ENCODE data around the gene TEKTIP1. TPM values are rescaled to one million over a fixed set of nuclear protein-coding genes. Genes with fewer than 3 reads are reported as not detected.
"Not testable (repeated sequence)": the region's sequence is repeated elsewhere in the genome, so short reads cannot be mapped to it uniquely, and the experiment has no call there.

TEKTIP1 gene
- total RNA-seq, 2 donors from 2014 or later, result 2.1 to 4.0 TPM

- ATAC-seq (replicated peaks); H3K36me3 Mint-ChIP-seq (ENCODE audit: low read depth); H3K4me1 Mint-ChIP-seq; H3K27ac Mint-ChIP-seq; H3K4me3 Mint-ChIP-seq; H3K27me3 Mint-ChIP-seq; H3K9me3 Mint-ChIP-seq: not testable (repeated sequence)
These were observed 45.2 kb downstream of the TEKTIP1 start for GRCh38 chr19:3584036-3584802.

- Mint-ChIP-seq H3K27me3 (no peaks in the 10 kb centered on the region), H3K27ac (no peak within 1 kb of the TSS), H3K4me3 (peak within 1 kb of the TSS; percentile 11), H3K36me3 (ENCODE audit: low read depth) (no peaks in the 10 kb centered on the region), H3K4me1 (no peaks in the 10 kb centered on the region), H3K9me3 (no peaks in the 10 kb centered on the region)
- no peak for ATAC-seq (replicated peaks)
These were observed 46.5 kb downstream of the TEKTIP1 start, which contains the start of gene GIPC3 for GRCh38 chr19:3585301-3586126. Gene GIPC3, plus strand, starts transcription at chr19:3585478. Its CDS starts 120 bp downstream, at chr19:3585598.

GRCh38 chr19:3586127-3586626, 47.2 kb downstream of the TEKTIP1 start:
- H3K4me3 Mint-ChIP-seq, result peak overlapping the region; percentile 11
- H3K9me3 Mint-ChIP-seq, result no peaks in the 10 kb centered on the region
- H3K27ac Mint-ChIP-seq, result no peak overlapping the region
- H3K36me3 Mint-ChIP-seq (ENCODE audit: low read depth), result no peaks in the 10 kb centered on the region
- ATAC-seq (replicated peaks), result no peak
- no peaks in the 10 kb centered on the region for H3K27me3 Mint-ChIP-seq
- no peaks in the 10 kb centered on the region for H3K4me1 Mint-ChIP-seq

GRCh38 chr19:3586707-3587346, 47.9 kb downstream of the TEKTIP1 start:
- no peaks in the 10 kb centered on the region for H3K4me1 Mint-ChIP-seq

GRCh38 chr19:3589439-3589838, 50.5 kb downstream of the TEKTIP1 start:
- Mint-ChIP-seq H3K27me3 (no peaks in the 10 kb centered on the region), H3K36me3 (ENCODE audit: low read depth) (no peaks in the 10 kb centered on the region), H3K4me1 (no peaks in the 10 kb centered on the region), H3K27ac (no peak overlapping the region), H3K4me3 (no peak overlapping the region), H3K9me3 (no peaks in the 10 kb centered on the region)
- ATAC-seq (replicated peaks), result no peak

More at GRCh38 chr19:3586707-3587346, 47.9 kb downstream of the TEKTIP1 start:
- Mint-ChIP-seq H3K27ac (no peak overlapping the region), H3K4me3 (no peak overlapping the region), H3K27me3 (no peaks in the 10 kb centered on the region), H3K36me3 (ENCODE audit: low read depth) (no peaks in the 10 kb centered on the region), H3K9me3 (no peaks in the 10 kb centered on the region)
- ATAC-seq (replicated peaks), result no peak

GRCh38 chr19:3589949-3590348, 51.0 kb downstream of the TEKTIP1 start:
- no peak for ATAC-seq (replicated peaks)
- H3K27me3 Mint-ChIP-seq, result no peaks in the 10 kb centered on the region

GRCh38 chr19:3590991-3591659, 52.2 kb downstream of the TEKTIP1 start:
- no peaks in the 10 kb centered on the region for H3K4me1 Mint-ChIP-seq
- no peak overlapping the region for H3K4me3 Mint-ChIP-seq

More at GRCh38 chr19:3589949-3590348, 51.0 kb downstream of the TEKTIP1 start:
- H3K4me1 Mint-ChIP-seq, result no peaks in the 10 kb centered on the region
- no peaks in the 10 kb centered on the region for H3K36me3 Mint-ChIP-seq (ENCODE audit: low read depth)
- no peak overlapping the region for H3K27ac Mint-ChIP-seq
- no peak overlapping the region for H3K4me3 Mint-ChIP-seq
- no peaks in the 10 kb centered on the region for H3K9me3 Mint-ChIP-seq

GRCh38 chr19:3591876-3592613, 53.1 kb downstream of the TEKTIP1 start:
- H3K36me3 Mint-ChIP-seq (ENCODE audit: low read depth), result no peaks in the 10 kb centered on the region
- no peak overlapping the region for H3K4me3 Mint-ChIP-seq
- H3K27ac Mint-ChIP-seq, result no peak overlapping the region
- H3K4me1 Mint-ChIP-seq, result no peaks in the 10 kb centered on the region
- H3K9me3 Mint-ChIP-seq, result no peaks in the 10 kb centered on the region
- no peaks in the 10 kb centered on the region for H3K27me3 Mint-ChIP-seq
- ATAC-seq (replicated peaks), result no peak

More at GRCh38 chr19:3590991-3591659, 52.2 kb downstream of the TEKTIP1 start:
- Mint-ChIP-seq H3K36me3 (ENCODE audit: low read depth) (no peaks in the 10 kb centered on the region), H3K27me3 (no peaks in the 10 kb centered on the region), H3K27ac (no peak overlapping the region), H3K9me3 (no peaks in the 10 kb centered on the region)
- no peak for ATAC-seq (replicated peaks)

- no peak for ATAC-seq (replicated peaks)
- Mint-ChIP-seq H3K4me3 (no peak overlapping the region), H3K36me3 (ENCODE audit: low read depth) (no peaks in the 10 kb centered on the region), H3K27ac (no peak overlapping the region), H3K4me1 (no peaks in the 10 kb centered on the region), H3K9me3 (no peaks in the 10 kb centered on the region), H3K27me3 (no peaks in the 10 kb centered on the region)
These were observed 54.2 kb downstream of the TEKTIP1 start for GRCh38 chr19:3593156-3593555.

Other genes with a start within 250 kb of the TEKTIP1 start
- 10 to 100 TPM; 16.7 to 18.1 TPM for gene NFIC, start 172.6 kb upstream of the TEKTIP1 start, total RNA-seq
- 1 to 10 TPM in 1 of 2 donors, not detected in 1; 1.6 TPM for gene SMIM24, start 58.6 kb upstream of the TEKTIP1 start, total RNA-seq
- gene SMIM44, start 55.7 kb upstream of the TEKTIP1 start, total RNA-seq, result not detected
- gene DOHH, start 38.5 kb upstream of the TEKTIP1 start, total RNA-seq, result 10 to 100 TPM; 11.1 to 22.2 TPM
- gene FZR1, start 32.9 kb upstream of the TEKTIP1 start, total RNA-seq, result 10 to 100 TPM; 51.5 to 64.3 TPM
- gene MFSD12, start 18.4 kb downstream of the TEKTIP1 start, total RNA-seq, result 10 to 100 TPM; 38.3 to 64.1 TPM
- gene HMG20B, start 33.8 kb downstream of the TEKTIP1 start, total RNA-seq, result 10 to 100 TPM; 40.0 to 52.3 TPM
- under 1 TPM; 0.32 to 0.42 TPM for gene GIPC3, start 46.3 kb downstream of the TEKTIP1 start, total RNA-seq
- under 1 TPM; 0.32 to 0.37 TPM for gene TBXA2R, start 67.7 kb downstream of the TEKTIP1 start, total RNA-seq
- gene CACTIN, start 87.6 kb downstream of the TEKTIP1 start, total RNA-seq, result 10 to 100 TPM; 22.9 to 31.8 TPM
- 10 to 100 TPM; 16.1 to 26.2 TPM for gene PIP5K1C, start 161.3 kb downstream of the TEKTIP1 start, total RNA-seq
- gene TJP3, start 169.2 kb downstream of the TEKTIP1 start, total RNA-seq, result 1 to 10 TPM; 1.5 to 8.6 TPM
- 10 to 100 TPM; 49.3 to 75.0 TPM for gene APBA3, start 222.5 kb downstream of the TEKTIP1 start, total RNA-seq
- gene MRPL54, start 223.5 kb downstream of the TEKTIP1 start, total RNA-seq, result 10 to 100 TPM; 25.5 to 57.2 TPM
- gene RAX2, start 233.1 kb downstream of the TEKTIP1 start, total RNA-seq, result not detected
- gene MATK, start 247.2 kb downstream of the TEKTIP1 start, total RNA-seq, result 10 to 100 TPM; 14.8 to 17.1 TPM